Esophagus muscularis mucosa (tissue), 3 donors: ENCODE data around the gene MAN2A1.

Source experiments
- CTCF ChIP-seq, 3 experiments: fragments of 200-600 bp in 2 of 3; fragments of 450-650 bp in 1 of 3; sonication (generic) in 2 of 3; IDR thresholded peaks; one replicate each; pipeline ENCODE4 v1.5.1; 2017 to 2019; ENCODE audit warnings: antibody characterized with exemption in 3 of 3, mild to moderate bottlenecking in 2 of 3, moderate library complexity in 1 of 3
- POLR2AphosphoS5 ChIP-seq, 2 donors: sonication (generic); formaldehyde crosslinking; IDR thresholded peaks; one replicate each; pipeline ENCODE4 v1.6.1; 2017; ENCODE audit warnings: antibody characterized with exemption in 2 of 2

GRCh38 chr5:109744261-109744660 is 54.5 kb downstream of the MAN2A1 start:
- TF ChIP-seq CTCF (IDR thresholded peaks at IDR 0.05) (no peak), POLR2AphosphoS5 (IDR thresholded peaks at IDR 0.05) (no peak)
